ENCODE measurements around the gene TADA3. TPM values are rescaled to one million over a fixed set of nuclear protein-coding genes. Genes with fewer than 3 reads are reported as not detected.

Gene TADA3
- total and polyA plus RNA-seq, 9 donors = 45.5 to 77.9 (median 60.3) TPM

DNA sequence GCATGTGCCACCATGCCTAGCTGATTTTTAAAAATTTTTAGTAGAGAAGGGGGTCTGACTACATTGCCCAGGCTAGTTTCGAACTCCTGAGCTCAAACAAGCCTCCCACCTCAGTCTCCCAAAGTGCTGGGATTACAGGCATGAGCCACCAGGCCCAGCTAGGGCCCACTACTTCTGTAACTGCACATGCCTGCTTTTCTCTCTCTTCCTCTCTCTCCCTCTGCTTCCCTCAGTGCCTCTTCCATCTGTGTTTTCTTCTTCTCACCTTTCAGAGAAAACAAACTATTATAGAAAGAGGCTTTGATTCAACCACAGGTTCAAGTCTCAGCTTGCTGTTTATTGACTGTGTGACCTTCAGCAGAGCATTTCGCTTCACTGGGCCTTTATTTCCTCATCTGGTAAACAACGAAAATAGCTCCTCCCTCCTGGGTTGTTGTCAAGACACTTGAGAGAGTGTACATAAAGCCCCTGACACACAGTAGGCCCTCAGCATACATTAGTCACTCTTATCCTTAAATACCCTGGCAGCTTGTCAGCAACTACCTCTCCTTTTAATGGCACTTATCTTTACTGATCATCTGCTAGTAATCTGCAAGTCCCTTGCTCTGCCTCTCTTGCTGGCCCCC lies 10.2 kb downstream of the TADA3 start:
- H3K4me1 ChIP-seq (ENCODE audit: insufficient read depth) = no peaks in the 10 kb centered on the region
- H3K4me3 ChIP-seq = no peak overlapping the region
- WGBS, 3 donors = 71 to 76% (median 73%) methylated on average over 3 of the region's 3 CpGs
- no peak overlapping the region for H3K27ac ChIP-seq
- H3K27me3 ChIP-seq = no peaks in the 10 kb centered on the region
- intact Hi-C loops (cut with DNase I) = no loop called here
- TF ChIP-seq, protein P1, sequence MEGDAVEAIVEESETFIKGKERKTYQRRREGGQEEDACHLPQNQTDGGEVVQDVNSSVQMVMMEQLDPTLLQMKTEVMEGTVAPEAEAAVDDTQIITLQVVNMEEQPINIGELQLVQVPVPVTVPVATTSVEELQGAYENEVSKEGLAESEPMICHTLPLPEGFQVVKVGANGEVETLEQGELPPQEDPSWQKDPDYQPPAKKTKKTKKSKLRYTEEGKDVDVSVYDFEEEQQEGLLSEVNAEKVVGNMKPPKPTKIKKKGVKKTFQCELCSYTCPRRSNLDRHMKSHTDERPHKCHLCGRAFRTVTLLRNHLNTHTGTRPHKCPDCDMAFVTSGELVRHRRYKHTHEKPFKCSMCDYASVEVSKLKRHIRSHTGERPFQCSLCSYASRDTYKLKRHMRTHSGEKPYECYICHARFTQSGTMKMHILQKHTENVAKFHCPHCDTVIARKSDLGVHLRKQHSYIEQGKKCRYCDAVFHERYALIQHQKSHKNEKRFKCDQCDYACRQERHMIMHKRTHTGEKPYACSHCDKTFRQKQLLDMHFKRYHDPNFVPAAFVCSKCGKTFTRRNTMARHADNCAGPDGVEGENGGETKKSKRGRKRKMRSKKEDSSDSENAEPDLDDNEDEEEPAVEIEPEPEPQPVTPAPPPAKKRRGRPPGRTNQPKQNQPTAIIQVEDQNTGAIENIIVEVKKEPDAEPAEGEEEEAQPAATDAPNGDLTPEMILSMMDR (IDR thresholded peaks at IDR 0.05) = no peak
- TF ChIP-seq EP300 (IDR thresholded peaks at IDR 0.05) (no peak), POLR2A (IDR thresholded peaks at IDR 0.05) (no peak)
- peak in 1 of 5 donors; percentile 0 for DNase-seq
- H3K9me3 ChIP-seq = no peaks in the 10 kb centered on the region
- no peaks in the 10 kb centered on the region for H3K36me3 ChIP-seq

DNA sequence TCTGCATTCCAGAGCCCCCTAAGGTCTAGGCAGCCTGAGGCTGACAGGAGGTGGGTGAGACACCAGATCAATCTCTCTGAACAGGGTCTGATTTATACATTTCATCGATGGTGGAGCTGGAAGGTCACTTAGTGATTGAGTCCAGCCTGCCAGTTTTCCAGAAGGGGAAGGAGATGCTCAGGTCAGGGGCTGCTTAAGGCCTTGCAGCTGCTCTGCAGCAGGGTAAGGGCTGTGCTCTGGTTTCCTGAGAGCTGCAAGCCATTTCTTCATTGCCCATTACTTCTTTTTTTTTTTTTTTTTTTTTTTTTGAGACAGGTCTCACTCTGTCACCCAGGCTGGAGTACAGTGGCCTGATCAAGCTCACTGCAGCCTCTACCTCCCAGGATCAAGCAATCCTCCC lies 10.7 kb downstream of the TADA3 start:
- H3K36me3 ChIP-seq = no peaks in the 10 kb centered on the region
- no peaks in the 10 kb centered on the region for H3K27me3 ChIP-seq
- DNase-seq = peak in 1 of 5 donors; percentile 9
- no peaks in the 10 kb centered on the region for H3K4me1 ChIP-seq (ENCODE audit: insufficient read depth)
- no peaks in the 10 kb centered on the region for H3K9me3 ChIP-seq
- H3K27ac ChIP-seq = no peak overlapping the region
- intact Hi-C loops (cut with DNase I) = no loop called here
- H3K4me3 ChIP-seq = no peak overlapping the region
- 20 to 33% (median 26%) methylated on average over 1 of the region's 1 CpG for WGBS, 3 donors
- no peak for TF ChIP-seq EP300 (IDR thresholded peaks at IDR 0.05)
- TF ChIP-seq, protein P1 (IDR thresholded peaks at IDR 0.05) = no peak
- no peak for TF ChIP-seq POLR2A (IDR thresholded peaks at IDR 0.05)

DNA sequence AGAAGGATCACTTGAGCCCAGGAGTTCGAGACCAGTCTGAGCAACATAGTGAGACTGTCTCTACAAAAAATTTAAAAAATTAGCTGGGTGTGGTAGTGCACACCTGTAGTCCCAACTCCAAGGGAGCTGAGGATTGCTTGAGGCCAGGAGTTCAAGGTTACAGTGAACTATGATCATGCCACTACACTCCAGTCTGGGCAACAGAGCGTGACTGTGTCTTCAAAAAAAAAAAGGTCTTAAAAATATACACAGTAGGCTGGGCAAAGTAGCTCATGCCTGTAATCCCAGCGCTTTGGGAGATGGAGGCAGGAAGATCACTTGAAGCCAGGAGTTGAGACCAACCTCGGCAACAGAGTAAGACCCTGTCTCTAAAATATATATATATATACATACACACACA lies 11.4 kb downstream of the TADA3 start:
- Histone ChIP-seq H3K4me1 (ENCODE audit: insufficient read depth) (no peaks in the 10 kb centered on the region), H3K27ac (no peak overlapping the region), H3K36me3 (no peaks in the 10 kb centered on the region), H3K9me3 (no peaks in the 10 kb centered on the region), H3K27me3 (no peaks in the 10 kb centered on the region), H3K4me3 (no peak overlapping the region)
- peak in 1 of 5 donors; percentile 0 for DNase-seq
- WGBS, 3 donors = 81 to 93% (median 85%) methylated on average over 4 of the region's 4 CpGs
- intact Hi-C loops (cut with DNase I) = no loop called here
- TF ChIP-seq, protein P1 (IDR thresholded peaks at IDR 0.05) = no peak

DNA sequence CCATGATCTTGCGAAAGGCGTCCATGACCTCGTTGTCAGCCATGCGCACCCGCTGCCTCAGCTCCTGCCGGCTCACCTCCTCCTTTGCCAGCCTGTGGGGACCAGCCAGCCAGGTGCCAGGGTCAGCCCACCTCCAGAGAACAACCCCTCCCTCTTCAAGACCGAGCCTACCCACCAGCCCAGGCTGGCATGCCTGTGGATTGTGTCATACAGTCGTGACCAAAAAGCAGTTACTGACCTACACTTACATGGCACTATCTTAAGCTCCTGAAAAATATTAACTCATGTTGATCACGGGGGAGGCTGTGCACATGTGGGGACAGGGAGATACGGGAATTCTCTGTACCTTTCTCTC lies 11.8 kb downstream of the TADA3 start:
- no peaks in the 10 kb centered on the region for H3K4me1 ChIP-seq (ENCODE audit: insufficient read depth)
- no peaks in the 10 kb centered on the region for H3K9me3 ChIP-seq
- DNase-seq = peak in 1 of 5 donors; percentile 36
- intact Hi-C loops (cut with DNase I) = no loop called here
- TF ChIP-seq, protein P1 (IDR thresholded peaks at IDR 0.05) = no peak
- TF ChIP-seq EP300 (IDR thresholded peaks at IDR 0.05) = no peak
- TF ChIP-seq POLR2A (IDR thresholded peaks at IDR 0.05) = no peak
- no peaks in the 10 kb centered on the region for H3K36me3 ChIP-seq
- no peak overlapping the region for H3K4me3 ChIP-seq
- no peaks in the 10 kb centered on the region for H3K27me3 ChIP-seq
- H3K27ac ChIP-seq = peak overlapping the region in 1 of 2 donors; percentile 20
- WGBS, 3 donors = 85 to 91% (median 86%) methylated on average over 10 of the region's 10 CpGs
